ENCODE results near the gene VAV3. TPM values are rescaled to one million over a fixed set of nuclear protein-coding genes. Genes with fewer than 3 reads are reported as not detected.
"Not testable (repeated sequence)": the region's sequence is repeated elsewhere in the genome, so short reads cannot be mapped to it uniquely, and the experiment has no call there.

Gene VAV3
- total RNA-seq, 2 experiments from 2014 or later = 5.3 to 6.2 TPM

DNA sequence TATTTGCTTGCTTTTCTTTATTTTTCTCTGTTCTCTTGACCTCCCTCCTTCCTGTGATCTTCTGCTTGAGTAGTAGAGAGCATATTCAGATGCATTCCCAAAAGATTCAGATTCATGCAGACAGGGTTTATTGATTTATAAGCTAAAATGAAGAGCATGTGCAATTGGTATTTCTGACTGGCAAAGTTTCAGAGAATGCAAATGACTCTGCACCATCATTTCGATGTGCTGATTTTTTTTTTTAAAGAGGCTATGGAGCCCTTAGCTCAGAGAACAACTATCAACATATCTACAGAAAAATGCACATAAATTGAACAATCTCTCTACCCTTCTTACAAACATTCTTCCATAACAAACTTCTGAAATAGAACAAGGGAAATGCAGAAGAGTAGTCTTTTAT is 312.0 kb downstream of the VAV3 start:
- Mint-ChIP-seq H3K9me3 (no peaks in the 10 kb centered on the region), H3K36me3 (ENCODE audit: low read depth) (no peaks in the 10 kb centered on the region), H3K4me3 (no peak overlapping the region), H3K27ac (no peak overlapping the region), H3K4me1 (ENCODE audit: low read depth) (no peaks in the 10 kb centered on the region), H3K27me3 (no peaks in the 10 kb centered on the region)
- TF ChIP-seq, protein P1, sequence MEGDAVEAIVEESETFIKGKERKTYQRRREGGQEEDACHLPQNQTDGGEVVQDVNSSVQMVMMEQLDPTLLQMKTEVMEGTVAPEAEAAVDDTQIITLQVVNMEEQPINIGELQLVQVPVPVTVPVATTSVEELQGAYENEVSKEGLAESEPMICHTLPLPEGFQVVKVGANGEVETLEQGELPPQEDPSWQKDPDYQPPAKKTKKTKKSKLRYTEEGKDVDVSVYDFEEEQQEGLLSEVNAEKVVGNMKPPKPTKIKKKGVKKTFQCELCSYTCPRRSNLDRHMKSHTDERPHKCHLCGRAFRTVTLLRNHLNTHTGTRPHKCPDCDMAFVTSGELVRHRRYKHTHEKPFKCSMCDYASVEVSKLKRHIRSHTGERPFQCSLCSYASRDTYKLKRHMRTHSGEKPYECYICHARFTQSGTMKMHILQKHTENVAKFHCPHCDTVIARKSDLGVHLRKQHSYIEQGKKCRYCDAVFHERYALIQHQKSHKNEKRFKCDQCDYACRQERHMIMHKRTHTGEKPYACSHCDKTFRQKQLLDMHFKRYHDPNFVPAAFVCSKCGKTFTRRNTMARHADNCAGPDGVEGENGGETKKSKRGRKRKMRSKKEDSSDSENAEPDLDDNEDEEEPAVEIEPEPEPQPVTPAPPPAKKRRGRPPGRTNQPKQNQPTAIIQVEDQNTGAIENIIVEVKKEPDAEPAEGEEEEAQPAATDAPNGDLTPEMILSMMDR (IDR thresholded peaks at IDR 0.05) = no peak
- intact Hi-C loops (cut with micrococcal nuclease) = no loop called here
- no peak for DNase-seq
- ChIA-PET CTCF (no interaction called here), POLR2A (no interaction called here)
- ATAC-seq = no peak

DNA sequence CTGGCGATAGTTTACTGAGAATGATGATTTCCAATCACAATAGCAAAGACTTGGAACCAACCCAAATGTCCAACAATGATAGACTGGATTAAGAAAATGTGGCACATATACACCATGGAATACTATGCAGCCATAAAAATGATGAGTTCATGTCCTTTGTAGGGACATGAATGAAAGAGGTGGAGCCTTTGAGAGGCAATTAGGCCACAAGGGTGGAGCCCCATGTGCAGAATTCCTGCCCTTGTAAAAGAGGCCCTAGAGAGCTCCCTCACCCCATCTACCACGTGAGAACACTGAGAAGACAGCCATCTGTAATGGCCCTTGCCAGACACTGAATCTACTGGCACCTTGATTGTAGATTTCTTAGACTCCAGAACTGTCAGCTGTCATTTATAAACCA is 314.2 kb downstream of the VAV3 start:
- H3K27ac Mint-ChIP-seq; H3K9me3 Mint-ChIP-seq; CTCF ChIA-PET; ATAC-seq; H3K36me3 Mint-ChIP-seq (ENCODE audit: low read depth); intact Hi-C loops (cut with micrococcal nuclease); H3K27me3 Mint-ChIP-seq; H3K4me1 Mint-ChIP-seq (ENCODE audit: low read depth); H3K4me3 Mint-ChIP-seq; DNase-seq: not testable (repeated sequence)
- POLR2A ChIA-PET = interaction anchor here (0.6 kb wide), 1 partner anchor 97 kb away, joined by 4 read pairs; no protein-coding TSS in a partner anchor

- CTCF ChIA-PET = interaction anchor here (0.8 kb wide), 1 partner anchor 84 kb away, joined by 3 read pairs; no protein-coding TSS in a partner anchor
- Mint-ChIP-seq H3K27ac (no peak overlapping the region), H3K36me3 (ENCODE audit: low read depth) (no peaks in the 10 kb centered on the region), H3K27me3 (no peaks in the 10 kb centered on the region), H3K4me1 (ENCODE audit: low read depth) (no peaks in the 10 kb centered on the region), H3K4me3 (no peak overlapping the region), H3K9me3 (no peaks in the 10 kb centered on the region)
- TF ChIP-seq, protein P1 (IDR thresholded peaks at IDR 0.05) = no peak
- ATAC-seq (no peak), DNase-seq (no peak)
- intact Hi-C loops (cut with micrococcal nuclease) = no loop called here
- POLR2A ChIA-PET = no interaction called here
Observed at GRCh38 chr1:107649023-107649422, 316.0 kb downstream of the VAV3 start.

DNA sequence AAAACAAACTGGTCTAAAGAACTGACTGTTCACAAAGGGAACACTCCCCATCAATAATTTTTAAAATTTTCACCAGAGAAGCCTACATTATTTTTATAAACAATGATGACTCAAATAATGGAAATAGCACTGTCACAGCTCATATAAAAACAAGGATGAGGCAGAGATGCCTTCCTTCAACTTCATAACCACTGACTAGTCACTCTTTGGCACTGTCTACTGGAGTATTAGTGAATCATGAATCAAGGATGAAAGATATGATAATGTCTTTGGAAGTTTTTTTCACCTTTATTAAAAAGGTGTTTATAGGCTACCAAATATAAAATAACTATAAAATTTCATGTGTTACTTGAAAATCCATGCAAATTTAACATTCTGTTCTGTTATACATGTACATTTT is 316.9 kb downstream of the VAV3 start:
- ChIA-PET CTCF (no interaction called here), POLR2A (no interaction called here)
- no peaks in the 10 kb centered on the region for H3K36me3 Mint-ChIP-seq (ENCODE audit: low read depth)
- no peak overlapping the region for H3K27ac Mint-ChIP-seq
- intact Hi-C loops (cut with micrococcal nuclease) = no loop called here
- DNase-seq (no peak), ATAC-seq (no peak)
- no peaks in the 10 kb centered on the region for H3K27me3 Mint-ChIP-seq
- H3K4me3 Mint-ChIP-seq = no peak overlapping the region
- H3K4me1 Mint-ChIP-seq (ENCODE audit: low read depth) = no peaks in the 10 kb centered on the region
- TF ChIP-seq, protein P1 (IDR thresholded peaks at IDR 0.05) = no peak
- H3K9me3 Mint-ChIP-seq = no peaks in the 10 kb centered on the region

- intact Hi-C loops (cut with micrococcal nuclease) = no loop called here
- no peaks in the 10 kb centered on the region for H3K27me3 Mint-ChIP-seq
- POLR2A ChIA-PET = no interaction called here
- DNase-seq = no peak
- no peak overlapping the region for H3K4me3 Mint-ChIP-seq
- CTCF ChIA-PET = no interaction called here
- no peaks in the 10 kb centered on the region for H3K9me3 Mint-ChIP-seq
- TF ChIP-seq, protein P1 (IDR thresholded peaks at IDR 0.05) = no peak
- H3K4me1 Mint-ChIP-seq (ENCODE audit: low read depth) = no peaks in the 10 kb centered on the region
- H3K36me3 Mint-ChIP-seq (ENCODE audit: low read depth) = peaks cover 4% of the 10 kb centered on the region
- ATAC-seq = no peak
- no peak overlapping the region for H3K27ac Mint-ChIP-seq
Observed at GRCh38 chr1:107647012-107647411, 318.0 kb downstream of the VAV3 start.

GRCh38 chr1:107643766-107644165 is 321.2 kb downstream of the VAV3 start:
- TF ChIP-seq, protein P1 (IDR thresholded peaks at IDR 0.05) = no peak
- H3K27ac Mint-ChIP-seq = no peak overlapping the region
- H3K4me1 Mint-ChIP-seq (ENCODE audit: low read depth) = no peaks in the 10 kb centered on the region

More at GRCh38 chr1:107643766-107644165, 321.2 kb downstream of the VAV3 start:
- Mint-ChIP-seq H3K27me3 (no peaks in the 10 kb centered on the region), H3K4me3 (no peak overlapping the region), H3K9me3 (no peaks in the 10 kb centered on the region), H3K36me3 (ENCODE audit: low read depth) (peaks cover 14% of the 10 kb centered on the region)
- ATAC-seq = no peak
- intact Hi-C loops (cut with micrococcal nuclease) = no loop called here
- DNase-seq = no peak
- ChIA-PET POLR2A (no interaction called here), CTCF (no interaction called here)
